Astrocyte (in vitro differentiated cells and primary cell): ENCODE data around the gene PRDM15.

Experiments
- EZH2 ChIP-seq: IDR thresholded peaks from 2 replicates; pipeline ENCODE4 v1.6.1; 2012; ENCODE audit warnings: mild to moderate bottlenecking, low read length, inconsistent platforms; ENCODE audit not compliant: insufficient read depth
- TF ChIP-seq, protein P1 (sequence below): IDR thresholded peaks from 2 replicates; pipeline ENCODE4 v1.5.1; 2011; ENCODE audit warnings: low read depth, mild to moderate bottlenecking, inconsistent platforms, low read length, moderate library complexity; ENCODE audit not compliant: insufficient read depth

GRCh38 chr21:41805643-41806042 lies 73.5 kb downstream of the PRDM15 start:
- TF ChIP-seq, protein P1, sequence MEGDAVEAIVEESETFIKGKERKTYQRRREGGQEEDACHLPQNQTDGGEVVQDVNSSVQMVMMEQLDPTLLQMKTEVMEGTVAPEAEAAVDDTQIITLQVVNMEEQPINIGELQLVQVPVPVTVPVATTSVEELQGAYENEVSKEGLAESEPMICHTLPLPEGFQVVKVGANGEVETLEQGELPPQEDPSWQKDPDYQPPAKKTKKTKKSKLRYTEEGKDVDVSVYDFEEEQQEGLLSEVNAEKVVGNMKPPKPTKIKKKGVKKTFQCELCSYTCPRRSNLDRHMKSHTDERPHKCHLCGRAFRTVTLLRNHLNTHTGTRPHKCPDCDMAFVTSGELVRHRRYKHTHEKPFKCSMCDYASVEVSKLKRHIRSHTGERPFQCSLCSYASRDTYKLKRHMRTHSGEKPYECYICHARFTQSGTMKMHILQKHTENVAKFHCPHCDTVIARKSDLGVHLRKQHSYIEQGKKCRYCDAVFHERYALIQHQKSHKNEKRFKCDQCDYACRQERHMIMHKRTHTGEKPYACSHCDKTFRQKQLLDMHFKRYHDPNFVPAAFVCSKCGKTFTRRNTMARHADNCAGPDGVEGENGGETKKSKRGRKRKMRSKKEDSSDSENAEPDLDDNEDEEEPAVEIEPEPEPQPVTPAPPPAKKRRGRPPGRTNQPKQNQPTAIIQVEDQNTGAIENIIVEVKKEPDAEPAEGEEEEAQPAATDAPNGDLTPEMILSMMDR: no peak
- no peak for TF ChIP-seq EZH2
